Measurements from ENCODE around the gene SMCO4.

The SMCO4 gene

DNA sequence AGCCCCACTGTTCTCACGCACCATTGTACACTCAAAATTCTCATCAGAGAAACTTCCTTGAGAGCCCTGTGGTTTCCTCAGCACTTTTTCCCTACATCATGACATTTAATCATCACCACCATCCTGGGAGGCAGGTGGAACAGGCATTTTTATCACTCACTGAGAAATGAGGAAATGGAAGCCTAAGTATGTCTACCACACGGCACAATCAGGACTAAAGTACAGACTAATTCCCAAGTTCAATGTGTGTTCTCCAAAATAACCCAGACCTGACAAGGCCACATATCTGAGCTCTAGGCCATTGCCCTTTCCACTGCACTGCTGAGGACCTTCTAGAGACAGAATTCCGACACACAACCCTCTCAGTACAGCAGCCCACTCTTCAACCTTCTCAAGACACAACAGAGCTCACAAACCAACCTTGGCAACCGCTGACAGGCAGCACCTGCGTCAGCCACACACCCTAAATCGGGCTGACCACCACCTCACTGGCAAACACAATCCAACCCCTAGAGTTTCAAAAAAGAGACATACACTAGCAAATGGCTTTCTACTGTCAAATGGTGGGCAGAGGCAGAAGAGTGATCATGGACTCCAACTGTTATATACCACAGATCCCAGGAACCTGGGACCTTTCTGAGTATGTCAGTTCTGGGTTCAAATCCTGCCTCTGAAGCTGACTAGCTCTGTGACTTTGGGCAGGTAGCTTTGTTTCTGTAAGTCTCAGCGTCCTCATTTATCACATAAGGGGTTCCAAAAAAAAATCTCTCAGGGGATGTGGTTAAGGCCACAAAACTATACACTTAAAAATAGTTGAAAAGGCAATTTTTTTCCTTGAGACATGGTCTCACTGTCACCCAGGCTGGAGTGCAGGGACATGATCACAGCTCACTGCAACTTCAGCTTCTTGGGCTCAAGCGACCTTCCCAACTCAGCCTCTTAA, 16.3 kb downstream of the SMCO4 start:
- DNase-seq = no peak

DNA sequence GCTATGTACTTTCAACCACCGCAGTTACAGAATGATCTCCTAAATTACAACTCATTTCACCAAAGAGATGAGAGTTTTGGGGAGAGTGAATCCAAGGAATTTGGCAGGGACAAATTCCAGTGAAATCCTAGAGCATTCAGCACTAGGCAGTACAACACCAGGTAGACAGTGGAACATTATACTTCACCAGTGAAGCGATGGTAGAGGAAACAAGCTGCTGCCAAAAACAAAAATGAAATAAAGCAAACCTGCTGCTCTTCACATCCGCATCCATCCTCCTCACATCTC, 16.9 kb downstream of the SMCO4 start:
- DNase-seq = no peak

DNA sequence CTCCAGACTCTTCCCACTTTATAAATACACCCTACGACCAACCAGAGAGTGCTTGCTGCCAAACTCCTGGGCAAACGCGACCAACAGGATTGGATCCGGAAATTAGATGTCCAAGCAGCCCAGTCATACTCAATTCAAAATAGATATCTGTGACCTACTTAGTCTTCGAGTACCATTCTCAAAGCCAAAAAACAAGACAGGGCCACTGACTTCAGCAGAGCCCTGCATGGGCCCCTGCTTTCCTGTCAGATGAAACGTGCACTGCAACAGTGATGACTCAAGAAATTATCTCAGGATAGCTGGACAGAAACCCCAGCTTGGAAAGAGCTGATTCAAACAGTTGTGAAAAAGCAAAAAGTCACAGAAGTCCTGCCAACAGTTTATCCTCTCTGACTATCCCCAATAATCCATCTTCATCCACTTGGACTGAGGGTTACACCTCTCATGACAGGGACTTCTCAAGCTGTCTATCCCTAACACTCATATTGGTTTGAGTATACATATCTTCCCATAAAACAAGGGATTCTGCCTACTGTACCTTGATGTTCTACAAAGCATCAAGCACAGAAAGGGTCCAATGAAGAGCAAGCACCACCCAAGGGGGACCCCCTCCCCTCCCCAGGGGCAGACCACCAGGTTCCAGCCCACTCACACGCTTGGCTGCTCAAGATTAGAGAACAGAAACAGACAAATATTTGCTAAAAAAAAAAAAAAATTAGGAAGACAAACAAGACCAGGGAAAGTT, 17.4 kb downstream of the SMCO4 start:
- DNase-seq = no peak

DNA sequence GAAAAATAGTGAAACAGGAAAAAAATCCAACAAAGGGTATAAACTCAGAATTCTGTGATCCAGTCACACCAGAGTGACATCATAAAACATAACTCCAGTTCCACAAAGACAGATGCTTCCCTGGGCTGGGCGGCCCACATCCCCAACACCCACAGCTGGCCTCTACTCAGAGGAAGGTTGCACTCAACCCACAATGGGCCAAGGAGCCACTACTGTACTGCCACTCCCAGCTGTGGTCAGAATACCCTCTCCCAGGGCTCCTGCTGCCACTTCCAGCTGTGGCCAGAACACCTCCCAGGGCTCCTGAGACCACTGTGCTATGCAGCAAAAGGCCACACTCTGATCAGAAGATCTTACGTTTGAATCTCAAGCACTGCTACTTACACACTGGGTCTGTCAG, 18.3 kb downstream of the SMCO4 start:
- no peak for DNase-seq

DNA sequence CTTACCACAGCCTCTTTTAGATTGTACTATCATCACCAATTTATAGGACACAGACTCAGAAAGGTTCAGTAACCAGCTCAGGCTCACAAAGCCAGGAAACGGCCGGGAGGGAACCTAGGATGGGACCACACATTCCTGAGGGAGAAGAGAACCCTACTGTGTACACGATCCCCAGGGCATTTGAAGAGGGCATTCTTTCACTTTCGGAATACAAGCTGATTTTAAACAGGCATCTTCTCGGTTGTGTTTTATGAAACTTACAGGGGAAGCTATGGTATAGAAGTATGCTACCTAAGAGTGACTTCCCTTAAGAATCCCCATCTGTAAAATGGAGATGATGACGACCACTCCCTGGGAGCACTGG, 19.0 kb downstream of the SMCO4 start:
- DNase-seq = no peak

DNA sequence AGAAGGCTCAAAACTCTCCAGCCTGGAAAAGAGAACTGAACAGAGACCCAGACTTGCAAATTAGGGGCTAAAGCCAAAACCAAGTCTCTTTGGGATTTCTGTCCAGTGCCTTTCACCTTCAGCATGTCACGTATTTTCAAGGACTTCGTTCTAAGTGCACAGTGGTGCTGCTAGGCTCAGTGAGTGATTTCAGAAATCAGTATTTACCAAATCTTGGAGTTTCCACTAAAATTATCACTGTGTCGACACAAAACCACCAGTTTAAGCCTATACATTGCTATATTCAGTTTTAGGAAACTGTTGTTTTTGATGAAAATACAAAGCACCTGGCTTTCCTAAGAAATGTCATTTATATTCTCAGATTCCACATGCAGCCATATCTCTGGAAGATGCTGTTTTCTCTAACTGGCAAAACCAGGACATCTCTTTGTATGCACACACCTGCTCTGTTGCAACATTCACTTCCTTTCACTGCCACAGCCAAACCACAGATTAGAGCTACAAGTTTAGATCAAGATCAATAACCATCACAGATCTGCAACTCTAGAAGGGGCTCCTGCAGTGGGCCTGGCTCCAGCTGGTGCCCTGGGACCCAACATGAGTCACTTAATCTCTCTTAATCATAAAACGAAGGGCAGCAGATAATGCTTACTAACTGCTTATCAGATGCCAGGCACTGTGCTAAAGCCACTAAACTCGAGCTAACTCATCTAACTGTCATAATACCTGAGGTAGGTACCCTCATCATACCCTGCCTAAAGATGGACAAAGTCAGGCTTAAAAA, 22.3 kb downstream of the SMCO4 start:
- no peak for DNase-seq

DNA sequence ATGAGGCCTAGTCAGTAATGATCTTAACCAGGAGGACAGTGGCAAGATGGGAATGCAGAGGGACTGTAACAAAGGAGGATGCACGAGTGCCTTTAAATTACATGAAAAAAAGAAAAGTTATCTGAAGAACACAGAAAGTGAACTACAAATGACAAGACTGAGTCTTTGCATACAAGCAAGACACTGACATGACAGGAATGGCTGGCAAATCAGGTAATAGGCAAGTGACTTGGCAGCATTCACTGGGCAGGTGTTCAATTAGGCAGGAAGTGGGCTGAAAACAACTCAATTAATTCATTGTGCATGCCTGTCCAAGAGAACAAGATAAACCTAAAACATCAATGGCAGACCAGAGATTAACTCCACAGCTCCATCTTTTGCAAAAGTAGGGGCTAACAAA, 24.0 kb downstream of the SMCO4 start:
- DNase-seq = no peak

DNA sequence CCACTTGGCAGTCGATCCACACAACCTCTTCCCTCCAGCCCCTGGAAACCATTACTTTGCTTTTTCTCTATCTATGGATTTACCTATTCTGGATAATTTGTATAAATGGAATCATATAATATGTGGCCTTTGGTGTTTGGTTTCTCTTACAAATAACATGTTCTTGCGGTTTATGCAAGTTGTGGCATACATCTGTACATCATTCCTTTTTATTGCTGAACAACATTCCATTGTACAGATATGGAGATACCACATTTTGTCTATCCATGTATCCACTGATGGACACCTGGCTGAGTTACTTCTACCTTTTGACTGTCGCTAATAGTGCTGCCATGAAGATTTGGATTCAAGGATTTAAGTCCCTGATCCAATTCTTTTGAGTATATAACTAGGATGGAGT, 25.1 kb downstream of the SMCO4 start:
- no peak for DNase-seq

DNA sequence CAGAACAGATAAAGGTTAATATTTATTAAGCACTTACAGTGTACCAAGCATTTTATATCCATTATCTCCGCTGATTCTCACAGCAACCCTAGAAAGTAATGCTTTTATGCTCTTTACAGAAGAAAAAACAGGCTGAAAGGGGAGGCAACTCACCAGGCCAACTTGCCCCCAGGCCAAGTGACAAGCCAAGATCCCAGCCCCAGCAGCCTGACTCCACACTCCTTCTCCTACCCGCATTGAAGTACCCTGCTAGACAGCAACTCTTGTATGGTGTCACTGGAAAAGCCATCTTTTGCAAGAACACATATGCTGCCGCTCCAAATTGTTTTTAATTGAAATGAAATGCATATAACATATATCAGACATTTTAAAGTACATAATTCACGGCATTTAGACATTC, 25.6 kb downstream of the SMCO4 start:
- peak; percentile 75 for DNase-seq

DNA sequence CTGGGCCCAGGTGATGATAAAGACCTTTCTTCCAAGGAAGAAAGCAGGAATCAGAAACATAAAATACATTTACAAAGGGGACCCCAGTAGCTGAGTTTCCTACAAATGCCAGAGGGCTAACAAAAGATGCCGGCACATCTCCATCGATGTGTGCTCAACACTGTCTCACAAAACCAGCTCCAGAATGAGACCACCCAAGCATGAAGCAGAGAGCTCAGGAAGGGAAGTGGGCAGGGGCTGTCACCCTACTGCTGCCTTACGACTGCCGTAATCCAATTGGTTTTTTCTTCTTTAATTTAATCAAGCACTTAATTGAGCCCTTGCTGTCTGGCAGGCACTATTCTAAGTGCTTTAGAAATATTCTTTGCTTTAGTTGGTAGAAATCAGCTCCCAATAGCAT, 26.1 kb downstream of the SMCO4 start:
- no peak for DNase-seq

DNA sequence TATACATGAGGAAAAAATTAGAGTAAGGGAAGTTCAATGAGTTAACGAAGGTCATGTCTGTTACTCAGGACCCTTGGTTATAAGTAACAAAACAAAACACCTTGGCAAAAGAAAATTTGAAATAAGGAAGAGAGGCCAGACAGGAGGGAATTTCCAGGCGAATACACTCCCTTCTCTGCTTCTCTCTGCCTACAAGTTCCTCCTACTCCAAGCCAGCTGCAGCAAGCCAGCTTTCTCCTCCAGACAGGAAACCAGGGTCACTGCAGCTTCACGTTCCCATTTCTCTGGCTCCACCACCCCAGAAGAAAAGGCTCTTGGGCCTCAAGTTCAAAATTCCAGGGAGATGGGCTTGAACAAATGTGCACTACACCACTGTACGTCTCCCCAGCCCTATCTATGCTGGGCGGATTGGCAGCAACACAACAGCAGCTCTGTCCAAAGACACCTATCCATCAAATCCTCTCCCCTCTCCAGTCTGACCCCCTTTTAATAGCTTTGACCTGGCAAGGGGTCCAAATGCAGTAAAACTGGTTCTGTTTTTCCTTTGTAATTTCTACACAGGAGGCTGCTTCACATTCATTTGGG, 27.7 kb downstream of the SMCO4 start:
- peak; percentile 78 for DNase-seq

DNA sequence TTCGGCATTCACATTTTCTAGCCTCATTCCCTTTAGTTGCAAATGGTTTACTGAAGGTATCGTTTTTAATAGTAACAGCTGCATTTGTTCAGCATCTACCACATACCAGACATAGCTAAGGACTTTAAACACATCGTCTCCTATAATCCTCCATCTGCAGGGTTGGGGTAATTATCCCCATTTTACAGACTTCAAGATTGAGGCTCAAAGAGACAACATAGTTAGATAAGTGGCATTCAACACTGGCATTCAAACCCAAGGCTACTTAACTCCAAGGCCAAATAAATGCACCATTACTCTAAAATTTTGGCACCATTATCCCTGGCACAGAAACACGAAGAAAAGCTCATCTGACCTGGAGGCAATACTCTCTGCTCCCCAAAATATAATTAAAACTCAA, 28.5 kb downstream of the SMCO4 start:
- DNase-seq = no peak

DNA sequence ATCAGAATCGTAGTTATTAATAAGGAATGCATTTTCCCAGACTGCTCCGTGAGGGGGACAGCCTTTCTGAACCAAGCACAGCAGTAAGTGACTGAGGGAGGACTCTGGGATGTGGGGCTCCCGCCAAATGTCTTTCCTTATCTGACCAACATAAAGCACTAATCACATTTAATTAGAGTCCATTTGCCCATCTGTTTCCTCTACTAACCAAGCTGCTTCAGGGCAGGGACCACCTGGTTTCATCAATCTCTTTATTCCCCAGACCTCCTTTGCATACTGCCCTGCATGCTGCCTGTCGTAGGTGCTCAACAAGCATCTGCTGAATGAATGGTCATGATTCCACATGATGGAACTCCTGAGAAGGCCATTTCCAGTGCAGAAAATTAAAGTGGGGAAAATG, 29.4 kb downstream of the SMCO4 start:
- no peak for DNase-seq

DNA sequence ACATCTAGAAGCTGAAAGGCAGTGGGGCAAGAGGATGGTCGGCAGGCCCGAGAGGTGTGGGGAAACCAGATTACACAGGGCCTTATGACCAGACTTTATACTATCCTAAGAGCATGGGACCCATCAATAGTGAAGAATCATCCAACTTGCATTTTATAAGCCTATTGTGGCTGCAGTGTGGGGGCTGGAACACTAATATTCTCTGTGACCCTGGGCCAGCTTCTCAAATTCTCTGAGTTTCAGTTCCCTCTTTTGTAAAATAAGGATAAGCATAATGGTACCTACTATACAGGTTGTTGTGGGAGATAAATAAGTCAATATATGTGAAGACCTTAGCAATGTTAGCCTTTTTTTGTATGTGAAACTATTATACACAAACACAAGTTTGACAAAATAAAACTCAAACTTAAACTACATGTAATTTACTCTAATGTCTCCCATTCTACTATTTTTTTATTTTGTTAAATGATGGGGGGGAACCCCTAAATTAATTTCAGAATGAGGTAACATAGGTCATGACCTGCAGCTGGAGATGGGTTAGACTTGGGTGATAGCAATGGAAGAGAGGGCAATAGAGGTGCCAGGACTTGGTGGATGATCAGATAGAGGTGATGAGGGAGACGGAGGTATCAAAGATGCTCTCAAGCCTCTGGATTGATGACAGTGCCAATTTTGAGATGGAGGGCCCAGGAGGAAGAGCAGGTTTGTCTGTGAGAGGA, 30.1 kb downstream of the SMCO4 start:
- no peak for DNase-seq

DNA sequence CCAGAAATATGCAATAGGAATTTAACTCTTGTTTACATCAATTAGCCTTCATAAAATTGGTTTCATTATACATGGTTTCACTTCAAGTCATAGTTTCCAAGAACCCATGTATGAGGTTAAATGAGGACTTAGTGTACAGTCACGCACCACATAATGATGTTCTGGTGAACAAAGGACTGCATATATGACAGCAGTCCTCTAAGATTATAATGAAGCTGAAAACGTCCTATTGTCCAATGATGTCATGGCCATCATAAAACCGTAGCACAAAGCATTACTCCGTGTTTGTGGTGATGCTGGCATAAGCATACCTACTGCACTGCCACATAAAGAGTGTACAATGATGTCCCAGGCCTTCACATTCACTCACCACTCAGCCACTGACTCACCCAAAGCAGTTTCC, 31.1 kb downstream of the SMCO4 start:
- no peak for DNase-seq

DNA sequence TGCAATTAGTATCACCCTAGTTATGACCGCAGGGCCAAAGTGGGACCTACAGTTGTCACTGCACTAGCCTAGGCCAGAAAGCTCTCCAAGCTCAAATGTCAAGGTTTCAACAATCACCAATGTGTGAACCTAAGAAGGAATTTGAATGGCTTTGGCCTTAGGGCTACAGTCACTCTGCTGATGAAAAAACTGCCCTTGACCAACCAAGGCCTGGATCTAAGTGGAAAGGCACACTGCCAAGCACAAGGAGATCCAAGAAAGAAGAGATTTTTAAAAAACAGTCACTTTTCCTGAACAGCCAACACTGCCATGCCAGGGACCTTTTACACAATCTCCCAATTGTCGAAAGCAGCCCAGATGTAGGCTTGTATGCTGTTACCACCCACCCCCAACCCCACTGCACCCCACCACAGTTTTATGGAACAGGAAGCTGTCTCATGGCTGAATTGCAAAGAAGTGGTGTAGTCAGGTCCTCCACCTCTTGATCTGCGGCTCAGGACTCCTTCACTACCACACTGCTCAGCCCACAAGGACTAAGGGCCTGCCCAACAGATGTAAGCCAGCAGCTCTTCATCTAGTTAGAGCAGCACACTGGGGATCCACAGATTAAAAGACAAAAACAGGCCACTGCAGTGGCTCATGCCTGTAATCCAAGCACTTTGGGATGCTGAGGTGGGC, 32.9 kb downstream of the SMCO4 start:
- DNase-seq = no peak

DNA sequence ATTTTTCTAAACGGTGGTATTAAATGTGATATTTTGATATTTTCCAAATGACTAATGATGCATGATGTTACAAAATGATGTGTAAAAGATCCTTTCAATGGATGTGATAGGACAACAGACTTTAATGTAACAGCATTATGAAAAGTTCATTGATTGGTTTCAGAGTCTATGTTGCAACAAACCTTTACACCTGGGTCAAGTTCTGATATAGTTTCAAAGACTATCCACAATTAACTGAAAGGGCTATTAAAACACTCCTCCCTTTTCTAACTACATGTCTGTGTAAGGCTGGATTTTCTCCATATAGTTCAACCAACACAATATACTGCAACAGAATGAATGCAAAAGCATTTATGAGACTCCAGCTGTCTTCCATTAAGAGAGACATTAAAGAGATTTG, 35.7 kb downstream of the SMCO4 start:
- DNase-seq = no peak

DNA sequence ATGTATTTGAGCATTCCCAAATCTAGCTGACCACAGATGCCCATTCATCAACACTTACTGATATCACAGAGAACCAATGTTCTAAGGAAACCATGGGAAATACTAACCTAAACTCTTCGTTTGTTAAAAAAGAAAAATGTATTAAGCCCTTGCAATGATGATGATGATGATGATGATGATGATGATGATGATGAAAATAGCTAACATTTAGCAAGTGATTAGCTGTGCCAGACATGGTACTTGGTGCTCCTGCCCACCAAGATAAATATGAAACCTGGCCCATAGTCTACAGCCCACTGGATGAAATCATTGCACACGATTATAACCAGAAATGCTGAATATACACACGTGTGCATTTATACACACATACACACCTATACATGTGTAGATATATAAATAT, 37.5 kb downstream of the SMCO4 start:
- no peak for DNase-seq

DNA sequence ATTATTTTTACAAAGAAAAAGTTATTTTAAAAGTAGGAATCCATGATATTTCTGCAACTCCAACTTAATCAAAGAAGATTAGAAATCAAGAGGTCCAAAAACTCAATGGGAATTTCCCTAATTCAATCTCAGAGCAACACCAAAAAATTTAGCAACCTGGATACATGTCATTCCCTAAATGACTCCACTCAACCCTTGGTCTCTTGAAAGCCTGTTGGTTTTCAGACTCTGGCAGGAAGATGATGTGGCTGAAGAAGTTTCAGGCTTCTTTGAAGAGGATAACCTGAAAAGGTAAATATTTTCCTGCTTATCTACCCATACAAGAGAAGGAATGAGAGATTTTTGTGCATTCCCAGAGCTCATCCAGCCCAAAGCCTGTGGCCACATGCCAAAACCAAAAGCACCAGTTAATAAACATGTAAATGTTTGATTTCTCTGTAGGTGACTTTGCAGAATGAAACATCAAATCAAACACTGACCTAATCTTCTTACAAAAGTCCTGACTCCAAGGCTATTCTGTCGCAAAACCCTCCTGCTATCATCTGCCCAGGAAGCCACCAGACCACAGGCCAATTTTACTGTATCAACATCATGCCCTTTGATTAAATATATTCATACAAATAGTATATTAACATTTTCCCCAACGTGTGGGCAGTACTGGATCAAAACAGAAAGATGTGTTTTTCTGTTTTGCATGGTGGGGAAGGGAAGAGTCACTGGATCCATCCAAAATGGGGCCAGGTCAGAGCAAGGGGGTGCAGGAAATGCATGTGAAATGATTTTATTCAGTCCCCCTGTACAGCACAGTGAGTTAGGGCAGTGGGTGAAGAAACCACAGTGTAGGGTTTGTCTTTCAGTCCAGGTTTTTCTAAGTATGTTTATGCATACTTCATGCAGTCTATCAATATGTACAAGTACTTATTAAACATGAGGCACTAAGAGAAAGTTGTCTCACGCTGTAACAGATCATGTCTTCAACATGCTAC, 38.8 kb downstream of the SMCO4 start:
- DNase-seq = no peak

DNA sequence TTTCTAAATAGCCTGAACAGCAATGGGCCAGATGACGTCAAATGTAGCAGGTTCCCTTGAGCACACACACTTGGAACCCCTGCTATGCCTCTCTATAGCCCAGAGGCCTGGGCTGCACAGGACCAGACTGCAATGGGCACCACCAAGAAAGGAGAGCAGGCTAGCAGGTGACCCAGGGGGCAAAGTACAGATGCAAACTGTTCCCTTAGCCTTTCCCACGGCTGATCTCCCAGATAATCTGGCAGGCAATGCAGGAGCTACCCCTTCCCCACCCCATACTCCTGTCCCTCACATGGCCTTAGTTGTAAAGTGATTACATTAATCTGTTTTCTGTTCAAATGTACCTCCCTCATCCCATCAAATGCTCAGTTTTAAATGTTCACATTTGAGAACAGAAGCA, 41.3 kb downstream of the SMCO4 start:
- DNase-seq = no peak

DNA sequence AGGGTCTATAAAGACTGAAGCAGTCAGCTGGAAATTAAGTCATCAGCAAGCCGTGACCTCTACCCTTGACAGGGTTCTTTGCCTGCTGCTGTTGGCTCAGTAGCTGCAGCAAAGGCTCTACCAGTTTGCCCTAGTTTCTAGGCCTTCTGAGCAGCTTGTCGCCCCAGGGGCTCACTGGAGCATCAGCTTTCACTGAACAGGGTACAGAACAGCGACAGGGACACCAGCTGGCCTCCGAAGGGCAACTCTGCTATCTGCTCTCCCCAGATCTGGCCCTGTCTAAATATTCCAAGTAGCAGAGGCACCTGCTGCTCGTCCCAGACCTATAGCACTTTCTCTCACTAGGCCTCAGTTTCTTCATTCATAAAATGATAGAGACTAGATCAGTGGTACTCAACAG, 42.4 kb downstream of the SMCO4 start:
- DNase-seq = no peak

All from islet precursor cell (in vitro differentiated cells).